Natural killer cell (primary cell): Measurements from ENCODE around the gene IZUMO4. TPM values are rescaled to one million over a fixed set of nuclear protein-coding genes. Genes with fewer than 3 reads are reported as not detected.

Source experiments
- ATAC-seq, 3 donors: fragments of 150-1000 bp in 2 of 3; fragments of 200-7000 bp in 1 of 3; cut with Tn5 transposase; 1 replicate in 1 of 3; 2 replicates in 2 of 3; pipeline ENCODE4 v1.10.0; 2021; ENCODE audit warnings: mild to moderate bottlenecking in 2 of 3, moderate library complexity in 2 of 3
- DNase-seq, 2 donors: peaks; one replicate each; pipeline versions ENCODE4 v3.0.0 to v3.0.0-alpha.2; 2013 to 2021; ENCODE audit warnings: mixed read lengths in 1 of 2
- H3K27ac ChIP-seq: one replicate; pipeline ENCODE4 v1.5.1; 2013; ENCODE audit warnings: mild to moderate bottlenecking, low read length
- H3K27me3 ChIP-seq: one replicate; pipeline ENCODE4 v1.6.1; 2013; ENCODE audit warnings: low read length; ENCODE audit not compliant: control insufficient read depth, insufficient read depth
- H3K36me3 ChIP-seq: one replicate; pipeline ENCODE4 v1.6.1; 2013; ENCODE audit warnings: low read length; ENCODE audit not compliant: control insufficient read depth, insufficient read depth
- H3K4me1 ChIP-seq: one replicate; pipeline ENCODE4 v1.6.1; 2013; ENCODE audit warnings: low read length; ENCODE audit not compliant: control insufficient read depth, insufficient read depth
- H3K4me3 ChIP-seq: one replicate; pipeline ENCODE4 v1.5.1; 2013; ENCODE audit warnings: low read length
- H3K9me3 ChIP-seq: one replicate; pipeline ENCODE4 v1.6.1; 2013; ENCODE audit warnings: low read length; ENCODE audit not compliant: control insufficient read depth, insufficient read depth
- H3K27ac Mint-ChIP-seq, 2 donors: one replicate each; pipeline ENCODE4 v1.8.0; 2022; ENCODE audit warnings: mild to moderate bottlenecking in 2 of 2, mixed read lengths in 2 of 2, moderate library complexity in 1 of 2
- H3K27me3 Mint-ChIP-seq, 2 donors: one replicate each; pipeline ENCODE4 v1.8.0; 2022; ENCODE audit warnings: low read depth in 2 of 2, mixed read lengths in 2 of 2
- H3K36me3 Mint-ChIP-seq: one replicate; pipeline ENCODE4 v1.8.0; 2022; ENCODE audit warnings: mixed read lengths
- H3K4me1 Mint-ChIP-seq, 2 donors: one replicate each; pipeline ENCODE4 v1.8.0; 2022; ENCODE audit warnings: mixed read lengths in 2 of 2
- H3K4me3 Mint-ChIP-seq: one replicate; pipeline ENCODE4 v1.8.0; 2022; ENCODE audit warnings: mild to moderate bottlenecking, moderate library complexity, mixed read lengths
- H3K9me3 Mint-ChIP-seq, 2 donors: one replicate each; pipeline ENCODE4 v1.8.0; 2022; ENCODE audit warnings: mixed read lengths in 2 of 2
- whole genome bisulfite sequencing: methylation state at CpG from one replicate; pipeline ENCODE4 v1.1.7; 2013; ENCODE audit warnings: missing lambda C conversion rate; ENCODE audit not compliant: insufficient coverage; 5-methylcytosine and 5-hydroxymethylcytosine counted together
- intact Hi-C: fragments of 100-400 bp; cut with micrococcal nuclease; formaldehyde crosslinking; loops from one replicate; pipeline ENCODE4 v1.14.2; 2022
- total RNA-seq, 4 donors: library from RNA; stranded (reverse); fragments of 120-200 nt in 1 of 4; gene quantifications; one replicate each; pipeline versions ENCODE4 v1.2.3 to v1.2.4, GENCODE V29; 2013 to 2022
- TF ChIP-seq, protein P1 (sequence below): fragments of 200-600 bp; IDR thresholded peaks from one replicate; pipeline ENCODE4 v1.8.0; 2022; ENCODE audit warnings: antibody characterized with exemption

Gene IZUMO4
- total RNA-seq, 3 donors from 2014 or later (not counting 1 experiment from before 2014, with no cell fraction given): 3.3 to 7.6 (median 7.1) TPM

DNA sequence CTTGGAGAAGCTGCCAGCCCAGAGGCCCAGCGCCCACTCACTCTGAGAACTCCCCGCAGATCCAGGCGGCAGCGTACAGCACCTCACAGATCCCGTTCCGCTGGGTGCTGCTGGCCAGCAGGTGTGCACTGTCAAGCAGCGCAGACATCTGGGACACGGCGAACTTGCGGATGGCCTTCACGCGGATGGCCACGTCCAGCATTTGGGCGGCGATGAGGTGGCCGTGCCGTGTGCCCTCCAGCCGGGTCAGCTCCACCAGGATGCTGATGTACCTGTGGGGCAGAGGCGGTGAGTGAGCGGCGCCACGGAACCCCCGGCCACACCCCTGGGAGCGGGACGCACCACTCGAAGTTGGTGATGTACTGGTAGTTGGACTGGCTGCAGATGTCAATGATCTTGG lies 24.1 kb downstream of the IZUMO4 start:
- no peak for ATAC-seq
- Mint-ChIP-seq H3K27ac (no peak overlapping the region), H3K36me3 (no peaks in the 10 kb centered on the region), H3K4me3 (no peak overlapping the region), H3K27me3 (no peaks in the 10 kb centered on the region), H3K9me3 (no peaks in the 10 kb centered on the region), H3K4me1 (peaks cover 0 to 4% of the 10 kb centered on the region in 2 donors)
- H3K9me3 ChIP-seq: no peaks in the 10 kb centered on the region
- H3K27ac ChIP-seq: no peak overlapping the region
- intact Hi-C loops: no loop called here
- no peaks in the 10 kb centered on the region for H3K27me3 ChIP-seq
- WGBS: 98% methylated on average over 26 of the region's 26 CpGs
- peaks cover 73% of the 10 kb centered on the region for H3K36me3 ChIP-seq
- H3K4me3 ChIP-seq: no peak overlapping the region
- TF ChIP-seq, protein P1, sequence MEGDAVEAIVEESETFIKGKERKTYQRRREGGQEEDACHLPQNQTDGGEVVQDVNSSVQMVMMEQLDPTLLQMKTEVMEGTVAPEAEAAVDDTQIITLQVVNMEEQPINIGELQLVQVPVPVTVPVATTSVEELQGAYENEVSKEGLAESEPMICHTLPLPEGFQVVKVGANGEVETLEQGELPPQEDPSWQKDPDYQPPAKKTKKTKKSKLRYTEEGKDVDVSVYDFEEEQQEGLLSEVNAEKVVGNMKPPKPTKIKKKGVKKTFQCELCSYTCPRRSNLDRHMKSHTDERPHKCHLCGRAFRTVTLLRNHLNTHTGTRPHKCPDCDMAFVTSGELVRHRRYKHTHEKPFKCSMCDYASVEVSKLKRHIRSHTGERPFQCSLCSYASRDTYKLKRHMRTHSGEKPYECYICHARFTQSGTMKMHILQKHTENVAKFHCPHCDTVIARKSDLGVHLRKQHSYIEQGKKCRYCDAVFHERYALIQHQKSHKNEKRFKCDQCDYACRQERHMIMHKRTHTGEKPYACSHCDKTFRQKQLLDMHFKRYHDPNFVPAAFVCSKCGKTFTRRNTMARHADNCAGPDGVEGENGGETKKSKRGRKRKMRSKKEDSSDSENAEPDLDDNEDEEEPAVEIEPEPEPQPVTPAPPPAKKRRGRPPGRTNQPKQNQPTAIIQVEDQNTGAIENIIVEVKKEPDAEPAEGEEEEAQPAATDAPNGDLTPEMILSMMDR: no peak
- DNase-seq: no peak
- H3K4me1 ChIP-seq: no peaks in the 10 kb centered on the region

- DNase-seq: no peak
- H3K27ac ChIP-seq: no peak overlapping the region
- Mint-ChIP-seq H3K4me3 (no peak overlapping the region), H3K4me1 (peaks cover 0 to 4% of the 10 kb centered on the region in 2 donors), H3K9me3 (no peaks in the 10 kb centered on the region), H3K36me3 (no peaks in the 10 kb centered on the region), H3K27me3 (no peaks in the 10 kb centered on the region), H3K27ac (no peak overlapping the region)
- intact Hi-C loops: no loop called here
- ATAC-seq: no peak
- 97% methylated on average over 27 of the region's 27 CpGs for WGBS
- TF ChIP-seq, protein P1: no peak
- H3K4me1 ChIP-seq: no peaks in the 10 kb centered on the region
- no peaks in the 10 kb centered on the region for H3K9me3 ChIP-seq
- H3K36me3 ChIP-seq: peaks cover 65% of the 10 kb centered on the region
- no peaks in the 10 kb centered on the region for H3K27me3 ChIP-seq
- no peak overlapping the region for H3K4me3 ChIP-seq
These were observed 24.8 kb downstream of the IZUMO4 start for GRCh38 chr19:2121416-2122051.

- no peaks in the 10 kb centered on the region for H3K27me3 Mint-ChIP-seq
- Histone ChIP-seq H3K4me1 (no peaks in the 10 kb centered on the region), H3K9me3 (no peaks in the 10 kb centered on the region), H3K27ac (no peak overlapping the region), H3K36me3 (peaks cover 58% of the 10 kb centered on the region), H3K27me3 (no peaks in the 10 kb centered on the region), H3K4me3 (no peak overlapping the region)
- intact Hi-C loops: no loop called here
- H3K27ac Mint-ChIP-seq: no peak overlapping the region
- no peaks in the 10 kb centered on the region for H3K9me3 Mint-ChIP-seq
- H3K36me3 Mint-ChIP-seq: no peaks in the 10 kb centered on the region
- ATAC-seq (no peak), DNase-seq (no peak)
- H3K4me1 Mint-ChIP-seq: peaks cover 0 to 4% of the 10 kb centered on the region in 2 donors
- no peak overlapping the region for H3K4me3 Mint-ChIP-seq
- 94% methylated on average over 15 of the region's 15 CpGs for WGBS
- TF ChIP-seq, protein P1: no peak
These were observed 25.5 kb downstream of the IZUMO4 start for GRCh38 chr19:2122251-2122650.

- no peaks in the 10 kb centered on the region for H3K27me3 ChIP-seq
- H3K36me3 ChIP-seq: peaks cover 56% of the 10 kb centered on the region
- no peaks in the 10 kb centered on the region for H3K9me3 ChIP-seq
- DNase-seq: no peak
- H3K4me1 ChIP-seq: no peaks in the 10 kb centered on the region
- no peak overlapping the region for H3K27ac ChIP-seq
- H3K36me3 Mint-ChIP-seq: no peaks in the 10 kb centered on the region
- no peak overlapping the region for H3K4me3 ChIP-seq
- no peaks in the 10 kb centered on the region for H3K27me3 Mint-ChIP-seq
- H3K27ac Mint-ChIP-seq: no peak overlapping the region
- intact Hi-C loops: no loop called here
- no peaks in the 10 kb centered on the region for H3K9me3 Mint-ChIP-seq
- H3K4me1 Mint-ChIP-seq: peaks cover 0 to 4% of the 10 kb centered on the region in 2 donors
- 96% methylated on average over 10 of the region's 10 CpGs for WGBS
- H3K4me3 Mint-ChIP-seq: no peak overlapping the region
- ATAC-seq: no peak
- TF ChIP-seq, protein P1: no peak
These were observed 26.3 kb downstream of the IZUMO4 start for GRCh38 chr19:2122982-2123381.
